22Rv1 (cell line): ENCODE measurements around the gene PSMD10.

ENCODE experiments used
- ZFX ChIP-seq: fragments of 450-650 bp; IDR thresholded peaks from 2 replicates; pipeline ENCODE4 v1.6.1; 2017; ENCODE audit warnings: antibody characterized with exemption, borderline replicate concordance
- TF ChIP-seq, protein P1 (sequence below): fragments of 450-650 bp; IDR thresholded peaks from 2 replicates; pipeline ENCODE4 v1.5.1; 2017; ENCODE audit warnings: mild to moderate bottlenecking

DNA sequence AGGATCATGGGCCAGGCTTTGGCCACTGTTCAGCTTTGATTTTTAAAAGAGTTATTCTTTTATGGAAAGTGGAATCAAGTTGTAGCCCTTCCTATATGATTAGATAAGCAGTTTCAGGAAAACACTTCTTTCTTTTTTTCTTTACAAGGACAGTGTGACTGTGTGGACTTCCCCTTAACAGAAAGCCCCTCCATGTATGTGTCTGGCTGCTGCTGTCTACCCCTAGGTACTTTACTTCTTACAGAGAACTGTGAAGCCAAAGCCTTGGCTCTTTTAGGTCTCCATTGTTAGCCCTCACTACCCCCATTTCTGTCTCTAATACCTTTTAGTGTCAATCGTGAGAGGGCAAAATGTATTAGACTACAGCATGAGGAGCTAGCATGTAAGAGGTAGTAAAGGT, 27.3 kb downstream of the PSMD10 start:
- TF ChIP-seq, protein P1, sequence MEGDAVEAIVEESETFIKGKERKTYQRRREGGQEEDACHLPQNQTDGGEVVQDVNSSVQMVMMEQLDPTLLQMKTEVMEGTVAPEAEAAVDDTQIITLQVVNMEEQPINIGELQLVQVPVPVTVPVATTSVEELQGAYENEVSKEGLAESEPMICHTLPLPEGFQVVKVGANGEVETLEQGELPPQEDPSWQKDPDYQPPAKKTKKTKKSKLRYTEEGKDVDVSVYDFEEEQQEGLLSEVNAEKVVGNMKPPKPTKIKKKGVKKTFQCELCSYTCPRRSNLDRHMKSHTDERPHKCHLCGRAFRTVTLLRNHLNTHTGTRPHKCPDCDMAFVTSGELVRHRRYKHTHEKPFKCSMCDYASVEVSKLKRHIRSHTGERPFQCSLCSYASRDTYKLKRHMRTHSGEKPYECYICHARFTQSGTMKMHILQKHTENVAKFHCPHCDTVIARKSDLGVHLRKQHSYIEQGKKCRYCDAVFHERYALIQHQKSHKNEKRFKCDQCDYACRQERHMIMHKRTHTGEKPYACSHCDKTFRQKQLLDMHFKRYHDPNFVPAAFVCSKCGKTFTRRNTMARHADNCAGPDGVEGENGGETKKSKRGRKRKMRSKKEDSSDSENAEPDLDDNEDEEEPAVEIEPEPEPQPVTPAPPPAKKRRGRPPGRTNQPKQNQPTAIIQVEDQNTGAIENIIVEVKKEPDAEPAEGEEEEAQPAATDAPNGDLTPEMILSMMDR = no peak
- no peak for TF ChIP-seq ZFX
